ENCODE measurements around the gene HMGCL.

HMGCL gene

GRCh38 chr1:23774174-23774880 lies 50.9 kb downstream of the HMGCL start:
- no peak for DNase-seq

GRCh38 chr1:23772854-23773242 lies 52.4 kb downstream of the HMGCL start:
- DNase-seq = no peak

- DNase-seq = peak; percentile 69
Observed at GRCh38 chr1:23772049-23772853, 53.0 kb downstream of the HMGCL start.

- DNase-seq = no peak
Observed at GRCh38 chr1:23768733-23769132, 56.5 kb downstream of the HMGCL start.

GRCh38 chr1:23763041-23763577 lies 62.1 kb downstream of the HMGCL start:
- DNase-seq = no peak

GRCh38 chr1:23759277-23759676 lies 66.0 kb downstream of the HMGCL start:
- no peak for DNase-seq

GRCh38 chr1:23757812-23758211 lies 67.4 kb downstream of the HMGCL start:
- no peak for DNase-seq

- peak; percentile 16 for DNase-seq
Observed at GRCh38 chr1:23756676-23757075, 68.6 kb downstream of the HMGCL start.

GRCh38 chr1:23752909-23753308 lies 72.3 kb downstream of the HMGCL start:
- DNase-seq = no peak
